H9 (cell line): ENCODE data around the gene SMAD3. TPM values are rescaled to one million over a fixed set of nuclear protein-coding genes. Genes with fewer than 3 reads are reported as not detected.

ENCODE experiments used
- DNase-seq: peaks from one replicate; pipeline ENCODE4 v3.0.0-alpha.2; 2017
- H2AFZ ChIP-seq: one replicate; pipeline ENCODE4 v1.6.1; 2013; ENCODE audit warnings: mild to moderate bottlenecking, low read length, control low read depth, moderate library complexity
- H2AK5ac ChIP-seq: 2 replicates; pipeline ENCODE4 v1.6.1; 2013; ENCODE audit warnings: low read length, control low read depth, mixed read lengths; ENCODE audit not compliant: insufficient read length
- H2BK120ac ChIP-seq: one replicate; pipeline ENCODE4 v1.6.1; 2013; ENCODE audit warnings: low read depth, mild to moderate bottlenecking, low read length, control low read depth, inconsistent platforms; ENCODE audit not compliant: poor library complexity, severe bottlenecking
- H2BK12ac ChIP-seq: 2 replicates; pipeline ENCODE4 v1.6.1; 2013; ENCODE audit warnings: low read length, control low read depth, mixed read lengths, low read depth; ENCODE audit not compliant: insufficient read length
- H2BK15ac ChIP-seq: 2 replicates; pipeline ENCODE4 v1.6.1; 2013; ENCODE audit warnings: low read depth, low read length, control low read depth
- H2BK20ac ChIP-seq: one replicate; pipeline ENCODE4 v1.6.1; 2013; ENCODE audit warnings: low read depth, mild to moderate bottlenecking, low read length, control low read depth, inconsistent platforms; ENCODE audit not compliant: poor library complexity, severe bottlenecking
- H2BK5ac ChIP-seq: 2 replicates; pipeline ENCODE4 v1.6.1; 2013; ENCODE audit warnings: low read length, control low read depth, mixed read lengths; ENCODE audit not compliant: insufficient read length
- H3K14ac ChIP-seq: 2 replicates; pipeline ENCODE4 v1.6.1; 2013; ENCODE audit warnings: low read length, control low read depth; ENCODE audit not compliant: insufficient read depth
- H3K18ac ChIP-seq: 2 replicates; pipeline ENCODE4 v1.6.1; 2013; ENCODE audit warnings: low read depth, mild to moderate bottlenecking, mixed read lengths, low read length, control low read depth; ENCODE audit not compliant: insufficient read length
- H3K23ac ChIP-seq: 2 replicates; pipeline ENCODE4 v1.6.1; 2013; ENCODE audit warnings: low read length, control low read depth, mixed read lengths, low read depth; ENCODE audit not compliant: insufficient read length
- H3K23me2 ChIP-seq: 2 replicates; pipeline ENCODE4 v1.6.1; 2013; ENCODE audit warnings: low read depth, mild to moderate bottlenecking, mixed read lengths, low read length, control low read depth; ENCODE audit not compliant: insufficient read length, poor library complexity, severe bottlenecking
- H3K27ac ChIP-seq: 2 replicates; pipeline ENCODE4 v1.5.1; 2013; ENCODE audit warnings: low read length, control low read depth, mixed read lengths, low read depth; ENCODE audit not compliant: insufficient read length
- H3K27me3 ChIP-seq: 2 replicates; pipeline ENCODE4 v1.6.1; 2013; ENCODE audit warnings: low read length, control low read depth, inconsistent platforms; ENCODE audit not compliant: insufficient read depth
- H3K4ac ChIP-seq: 2 replicates; pipeline ENCODE4 v1.6.1; 2013; ENCODE audit warnings: low read depth, mild to moderate bottlenecking, control low read depth, inconsistent platforms, low read length, moderate library complexity
- H3K4me1 ChIP-seq: 2 replicates; pipeline ENCODE4 v1.6.1; 2013; ENCODE audit warnings: low read length, control low read depth, inconsistent platforms; ENCODE audit not compliant: insufficient read depth
- H3K4me2 ChIP-seq: 2 replicates; pipeline ENCODE4 v1.6.1; 2013; ENCODE audit warnings: low read length, control low read depth, mixed read lengths; ENCODE audit not compliant: insufficient read length, insufficient read depth
- H3K56ac ChIP-seq: 2 replicates; pipeline ENCODE4 v1.6.1; 2013; ENCODE audit warnings: low read depth, mild to moderate bottlenecking, mixed read lengths, low read length, control low read depth; ENCODE audit not compliant: insufficient read length
- H3K79me1 ChIP-seq: 2 replicates; pipeline ENCODE4 v1.6.1; 2013; ENCODE audit warnings: low read depth, mild to moderate bottlenecking, moderate library complexity, low read length, control low read depth, inconsistent platforms; ENCODE audit not compliant: insufficient read depth, poor library complexity, severe bottlenecking
- H3K79me2 ChIP-seq: 2 replicates; pipeline ENCODE4 v1.6.1; 2013; ENCODE audit warnings: low read length, control low read depth, inconsistent platforms; ENCODE audit not compliant: insufficient read depth
- H3K9ac ChIP-seq: 2 replicates; pipeline ENCODE4 v1.6.1; 2013; ENCODE audit warnings: low read length, control low read depth, mixed read lengths; ENCODE audit not compliant: insufficient read length; ENCODE audit errors: extremely low read depth
- H3K9me3 ChIP-seq: one replicate; pipeline ENCODE4 v1.6.1; 2013; ENCODE audit warnings: low read depth, low read length, inconsistent platforms; ENCODE audit not compliant: control insufficient read depth
- H3T11ph ChIP-seq: one replicate; pipeline ENCODE4 v1.6.1; 2013; ENCODE audit warnings: mild to moderate bottlenecking, low read length, control low read depth, inconsistent platforms
- H4K20me1 ChIP-seq: one replicate; pipeline ENCODE4 v1.6.1; 2013; ENCODE audit not compliant: control insufficient read depth, insufficient read length, insufficient read depth
- H4K5ac ChIP-seq: 2 replicates; pipeline ENCODE4 v1.6.1; 2013; ENCODE audit warnings: low read depth, mild to moderate bottlenecking, mixed read lengths, low read length, control low read depth; ENCODE audit not compliant: insufficient read length
- H4K8ac ChIP-seq: replicated peaks from 2 replicates; pipeline ENCODE4 v1.6.1; 2013; ENCODE audit warnings: low read length, control low read depth, mixed read lengths, low read depth; ENCODE audit not compliant: insufficient read length
- H4K91ac ChIP-seq: 2 replicates; pipeline ENCODE4 v1.6.1; 2013; ENCODE audit warnings: low read depth, mild to moderate bottlenecking, moderate library complexity, mixed read lengths, low read length, control low read depth; ENCODE audit not compliant: insufficient read length
- H3K27ac Mint-ChIP-seq, 3 experiments: 2 replicates in 2 of 3; 3 replicates in 1 of 3; pipeline ENCODE4 v1.8.0; 2020 to 2021; ENCODE audit warnings: mixed read lengths in 3 of 3, mild to moderate bottlenecking in 1 of 3, moderate library complexity in 1 of 3
- H3K27me3 Mint-ChIP-seq: 2 replicates; pipeline ENCODE4 v1.8.0; 2021; ENCODE audit warnings: low read depth, mild to moderate bottlenecking, moderate library complexity, mixed read lengths
- H3K36me3 Mint-ChIP-seq, 3 experiments: 2 replicates in 2 of 3; 3 replicates in 1 of 3; pipeline ENCODE4 v1.8.0; 2020 to 2021; ENCODE audit warnings: low read depth in 3 of 3, mixed read lengths in 3 of 3; ENCODE audit not compliant: insufficient read depth in 1 of 3
- H3K4me1 Mint-ChIP-seq, 2 experiments: 2 replicates each; pipeline ENCODE4 v1.8.0; 2020; ENCODE audit warnings: mixed read lengths in 2 of 2
- H3K4me3 Mint-ChIP-seq, 2 experiments: 2 replicates in 1 of 2; 3 replicates in 1 of 2; pipeline ENCODE4 v1.8.0; 2020 to 2021; ENCODE audit warnings: mild to moderate bottlenecking in 2 of 2, mixed read lengths in 2 of 2, moderate library complexity in 1 of 2
- H3K9me3 Mint-ChIP-seq, 2 experiments: 2 replicates in 1 of 2; 3 replicates in 1 of 2; pipeline ENCODE4 v1.8.0; 2020; ENCODE audit warnings: mild to moderate bottlenecking in 2 of 2, mixed read lengths in 2 of 2, moderate library complexity in 1 of 2
- WGBS: extraction: QIAGEN DNeasy Blood & Tissue Kit; methylation state at CpG from one replicate; pipeline ENCODE4 v1.1.7; 2013; ENCODE audit warnings: missing lambda C conversion rate, low lambda C conversion rate, mixed read lengths; ENCODE audit not compliant: insufficient read length; ENCODE audit errors: extremely low coverage; 5-methylcytosine and 5-hydroxymethylcytosine counted together
- total RNA-seq: library from RNA; stranded (reverse); gene quantifications from 2 replicates; pipeline ENCODE4 v1.2.1, GENCODE V29; 2021
- TF ChIP-seq, protein P1 (sequence below): fragments of 200-600 bp; sonication (generic); conservative IDR thresholded peaks from 3 replicates; pipeline ENCODE4 v1.8.0; 2021; ENCODE audit warnings: antibody characterized with exemption, mild to moderate bottlenecking

SMAD3 gene
- total RNA-seq, 1 experiment from 2014 or later, result 26.7 TPM

DNA sequence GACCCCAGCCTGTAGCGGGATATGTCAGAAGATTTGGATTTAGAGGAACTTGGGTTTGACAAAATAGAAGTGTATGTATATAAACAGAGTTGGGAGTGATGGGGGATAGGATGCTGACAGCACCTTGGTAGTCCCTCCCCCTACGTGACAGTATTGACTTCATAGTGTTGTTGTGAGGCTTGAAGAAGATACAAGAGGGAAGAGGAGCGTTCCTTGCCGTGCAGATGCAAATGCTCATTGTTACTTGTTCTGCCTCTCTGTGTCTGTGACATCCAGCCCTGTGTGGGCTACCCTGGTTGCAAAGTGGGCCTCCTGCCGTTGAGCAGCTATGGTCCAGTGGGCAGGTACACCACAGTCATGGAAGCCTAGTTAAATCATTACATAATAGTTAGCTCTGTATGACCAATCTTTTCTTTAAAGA is 45.0 kb downstream of the SMAD3 start:
- H2BK20ac ChIP-seq, result no peak overlapping the region
- no peaks in the 10 kb centered on the region for H3K79me1 ChIP-seq
- Mint-ChIP-seq H3K36me3 (peaks cover 11 to 19% (median 11%) of the 10 kb centered on the region in 3 experiments), H3K27me3 (no peaks in the 10 kb centered on the region), H3K9me3 (peaks cover 12 to 17% of the 10 kb centered on the region in 2 experiments), H3K4me3 (no peak overlapping the region), H3K27ac (no peak overlapping the region), H3K4me1 (peaks cover 27 to 28% of the 10 kb centered on the region in 2 experiments)
- no peaks in the 10 kb centered on the region for H3K9me3 ChIP-seq
- no peaks in the 10 kb centered on the region for H3K27me3 ChIP-seq
- no peak overlapping the region for H3K14ac ChIP-seq
- DNase-seq, result no peak
- WGBS, result no CpG with 5 or more reads among the region's 5 CpGs
- no peak overlapping the region for H2BK12ac ChIP-seq
- H2BK5ac ChIP-seq, result no peak overlapping the region
- no peak overlapping the region for H4K8ac ChIP-seq
- no peaks in the 10 kb centered on the region for H3K79me2 ChIP-seq
- no peak overlapping the region for H3K56ac ChIP-seq
- H4K5ac ChIP-seq, result no peak overlapping the region
- H4K91ac ChIP-seq, result no peak overlapping the region
- no peak overlapping the region for H2AFZ ChIP-seq
- no peak overlapping the region for H2AK5ac ChIP-seq
- H3K18ac ChIP-seq, result no peak overlapping the region
- no peak overlapping the region for H3T11ph ChIP-seq
- H3K9ac ChIP-seq, result no peak overlapping the region
- H3K4me2 ChIP-seq, result no peak overlapping the region
- no peak overlapping the region for H3K23ac ChIP-seq
- H2BK120ac ChIP-seq, result no peak overlapping the region
- H3K4me1 ChIP-seq, result peaks cover 2% of the 10 kb centered on the region; the same call in 1 of the 2 replicates
- no peak overlapping the region for H3K27ac ChIP-seq
- TF ChIP-seq, protein P1, sequence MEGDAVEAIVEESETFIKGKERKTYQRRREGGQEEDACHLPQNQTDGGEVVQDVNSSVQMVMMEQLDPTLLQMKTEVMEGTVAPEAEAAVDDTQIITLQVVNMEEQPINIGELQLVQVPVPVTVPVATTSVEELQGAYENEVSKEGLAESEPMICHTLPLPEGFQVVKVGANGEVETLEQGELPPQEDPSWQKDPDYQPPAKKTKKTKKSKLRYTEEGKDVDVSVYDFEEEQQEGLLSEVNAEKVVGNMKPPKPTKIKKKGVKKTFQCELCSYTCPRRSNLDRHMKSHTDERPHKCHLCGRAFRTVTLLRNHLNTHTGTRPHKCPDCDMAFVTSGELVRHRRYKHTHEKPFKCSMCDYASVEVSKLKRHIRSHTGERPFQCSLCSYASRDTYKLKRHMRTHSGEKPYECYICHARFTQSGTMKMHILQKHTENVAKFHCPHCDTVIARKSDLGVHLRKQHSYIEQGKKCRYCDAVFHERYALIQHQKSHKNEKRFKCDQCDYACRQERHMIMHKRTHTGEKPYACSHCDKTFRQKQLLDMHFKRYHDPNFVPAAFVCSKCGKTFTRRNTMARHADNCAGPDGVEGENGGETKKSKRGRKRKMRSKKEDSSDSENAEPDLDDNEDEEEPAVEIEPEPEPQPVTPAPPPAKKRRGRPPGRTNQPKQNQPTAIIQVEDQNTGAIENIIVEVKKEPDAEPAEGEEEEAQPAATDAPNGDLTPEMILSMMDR, result no peak
- H2BK15ac ChIP-seq, result no peak overlapping the region
- no peaks in the 10 kb centered on the region for H4K20me1 ChIP-seq
- no peaks in the 10 kb centered on the region for H3K23me2 ChIP-seq
- no peak overlapping the region for H3K4ac ChIP-seq
